Cortex of kidney (tissue), 1 donor: Measurements from ENCODE around the gene SEC14L1.
"Not testable (repeated sequence)": the region's sequence is repeated elsewhere in the genome, so short reads cannot be mapped to it uniquely, and the experiment has no call there.

Experiments
- DNase-seq: peaks from one replicate; lab custom pipeline; 2025; lab: John Stamatoyannopoulos, UW

Gene SEC14L1

GRCh38 chr17:77141846-77142449, 1.2 kb downstream of the SEC14L1 start:
- DNase-seq, result no peak

- no peak for DNase-seq
Observed at GRCh38 chr17:77142689-77143088, 1.9 kb downstream of the SEC14L1 start.

- DNase-seq, result no peak
Observed at GRCh38 chr17:77143306-77143705, 2.5 kb downstream of the SEC14L1 start.

- no peak for DNase-seq
Observed at GRCh38 chr17:77144227-77144626, 3.5 kb downstream of the SEC14L1 start.

- no peak for DNase-seq
Observed at GRCh38 chr17:77145224-77145611, 4.4 kb downstream of the SEC14L1 start.

- DNase-seq, result no peak
Observed at GRCh38 chr17:77145612-77146245, 5.0 kb downstream of the SEC14L1 start.

GRCh38 chr17:77146246-77146632, 5.5 kb downstream of the SEC14L1 start:
- DNase-seq, result no peak

GRCh38 chr17:77146882-77147281, 6.1 kb downstream of the SEC14L1 start:
- no peak for DNase-seq

- no peak for DNase-seq
Observed at GRCh38 chr17:77147357-77147801, 6.6 kb downstream of the SEC14L1 start.

GRCh38 chr17:77148077-77148939, 7.5 kb downstream of the SEC14L1 start:
- DNase-seq, result no peak

- no peak for DNase-seq
Observed at GRCh38 chr17:77148940-77149510, 8.3 kb downstream of the SEC14L1 start.

- DNase-seq, result no peak
Observed at GRCh38 chr17:77150196-77150595, 9.4 kb downstream of the SEC14L1 start.

GRCh38 chr17:77151186-77151585, 10.4 kb downstream of the SEC14L1 start:
- DNase-seq, result no peak

GRCh38 chr17:77152056-77152455, 11.3 kb downstream of the SEC14L1 start:
- not testable (repeated sequence) for DNase-seq

- DNase-seq, result no peak
Observed at GRCh38 chr17:77153472-77153871, 12.7 kb downstream of the SEC14L1 start.

GRCh38 chr17:77153999-77154586, 13.3 kb downstream of the SEC14L1 start:
- no peak for DNase-seq

- DNase-seq, result no peak
Observed at GRCh38 chr17:77155125-77155524, 14.4 kb downstream of the SEC14L1 start.

GRCh38 chr17:77157766-77158165, 17.0 kb downstream of the SEC14L1 start:
- not testable (repeated sequence) for DNase-seq

- no peak for DNase-seq
Observed at GRCh38 chr17:77160091-77160874, 19.5 kb downstream of the SEC14L1 start.

- DNase-seq, result no peak
Observed at GRCh38 chr17:77160875-77161530, 20.2 kb downstream of the SEC14L1 start.

- no peak for DNase-seq
Observed at GRCh38 chr17:77161953-77162352, 21.2 kb downstream of the SEC14L1 start.
